ENCODE data around the gene RDX. TPM values are rescaled to one million over a fixed set of nuclear protein-coding genes. Genes with fewer than 3 reads are reported as not detected.

RDX gene
- total and polyA plus RNA-seq, 2 experiments from 2014 or later: 45.2 to 226 TPM

- Histone ChIP-seq H3F3A (replicated peaks; ENCODE audit: low read depth) (0 out of 2 replicates have a peak, but pooled peaks cover 5% of the 10 kb centered on the region), H3K4me1 (ENCODE audit: insufficient read depth) (no peaks in the 10 kb centered on the region; the same call in 1 of the 2 replicates), H3K27me3 (ENCODE audit: insufficient read depth) (no peaks in the 10 kb centered on the region), H3K4me2 (no peak overlapping the region), H3K4me3 (no peak overlapping the region), H3K9me2 (ENCODE audit: insufficient read depth) (no peaks in the 10 kb centered on the region), H3K27ac (ENCODE audit: low read depth) (no peak overlapping the region), H4K20me1 (replicated peaks; ENCODE audit: insufficient read depth) (no peaks in the 10 kb centered on the region), H2AFZ (no peak overlapping the region), H3K79me2 (replicated peaks; ENCODE audit: insufficient read depth) (no peaks in the 10 kb centered on the region), H3K36me3 (ENCODE audit: insufficient read depth) (no peaks in the 10 kb centered on the region)
- TF ChIP-seq EZH2 (IDR thresholded peaks at IDR 0.05; ENCODE audit: low read depth, unreplicated experiment) (no peak), STAT1 (IDR thresholded peaks at IDR 0.05; ENCODE audit: unreplicated experiment) (no peak), JUNB (IDR thresholded peaks at IDR 0.05; ENCODE audit: unreplicated experiment) (no peak), NANOG (IDR thresholded peaks at IDR 0.05; ENCODE audit: borderline replicate concordance) (no peak), EZH2phosphoT487 (IDR thresholded peaks at IDR 0.05; ENCODE audit: unreplicated experiment) (no peak), ZNF462 (CRISPR knock-in tag; IDR thresholded peaks at IDR 0.05) (no peak), ZNF114 (CRISPR knock-in tag; IDR thresholded peaks at IDR 0.05) (no peak), ZNF331 (CRISPR knock-in tag; IDR thresholded peaks at IDR 0.05; ENCODE audit: low read depth) (no peak), CREB1 (CRISPR knock-in tag; IDR thresholded peaks at IDR 0.05; ENCODE audit: low read depth) (no peak), POLR2AphosphoS5 (IDR thresholded peaks at IDR 0.05; ENCODE audit: low read depth) (no peak), REST (IDR thresholded peaks at IDR 0.05; ENCODE audit: unreplicated experiment) (no peak)
- TF ChIP-seq, protein P1, sequence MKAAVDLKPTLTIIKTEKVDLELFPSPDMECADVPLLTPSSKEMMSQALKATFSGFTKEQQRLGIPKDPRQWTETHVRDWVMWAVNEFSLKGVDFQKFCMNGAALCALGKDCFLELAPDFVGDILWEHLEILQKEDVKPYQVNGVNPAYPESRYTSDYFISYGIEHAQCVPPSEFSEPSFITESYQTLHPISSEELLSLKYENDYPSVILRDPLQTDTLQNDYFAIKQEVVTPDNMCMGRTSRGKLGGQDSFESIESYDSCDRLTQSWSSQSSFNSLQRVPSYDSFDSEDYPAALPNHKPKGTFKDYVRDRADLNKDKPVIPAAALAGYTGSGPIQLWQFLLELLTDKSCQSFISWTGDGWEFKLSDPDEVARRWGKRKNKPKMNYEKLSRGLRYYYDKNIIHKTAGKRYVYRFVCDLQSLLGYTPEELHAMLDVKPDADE (IDR thresholded peaks at IDR 0.05): no peak
- TF ChIP-seq, protein P2, sequence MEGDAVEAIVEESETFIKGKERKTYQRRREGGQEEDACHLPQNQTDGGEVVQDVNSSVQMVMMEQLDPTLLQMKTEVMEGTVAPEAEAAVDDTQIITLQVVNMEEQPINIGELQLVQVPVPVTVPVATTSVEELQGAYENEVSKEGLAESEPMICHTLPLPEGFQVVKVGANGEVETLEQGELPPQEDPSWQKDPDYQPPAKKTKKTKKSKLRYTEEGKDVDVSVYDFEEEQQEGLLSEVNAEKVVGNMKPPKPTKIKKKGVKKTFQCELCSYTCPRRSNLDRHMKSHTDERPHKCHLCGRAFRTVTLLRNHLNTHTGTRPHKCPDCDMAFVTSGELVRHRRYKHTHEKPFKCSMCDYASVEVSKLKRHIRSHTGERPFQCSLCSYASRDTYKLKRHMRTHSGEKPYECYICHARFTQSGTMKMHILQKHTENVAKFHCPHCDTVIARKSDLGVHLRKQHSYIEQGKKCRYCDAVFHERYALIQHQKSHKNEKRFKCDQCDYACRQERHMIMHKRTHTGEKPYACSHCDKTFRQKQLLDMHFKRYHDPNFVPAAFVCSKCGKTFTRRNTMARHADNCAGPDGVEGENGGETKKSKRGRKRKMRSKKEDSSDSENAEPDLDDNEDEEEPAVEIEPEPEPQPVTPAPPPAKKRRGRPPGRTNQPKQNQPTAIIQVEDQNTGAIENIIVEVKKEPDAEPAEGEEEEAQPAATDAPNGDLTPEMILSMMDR (conservative IDR thresholded peaks at IDR 0.05; ENCODE audit: low read depth in 2 of 2): no peak
- no peak overlapping the region for H3K4me3 Mint-ChIP-seq
- peaks cover 4% of the 10 kb centered on the region for H3K27me3 Mint-ChIP-seq (ENCODE audit: insufficient read depth, low read depth, poor library complexity)
- DNase-seq (ENCODE audit: low spot score): peak; percentile 36
- H3K36me3 Mint-ChIP-seq (ENCODE audit: low read depth): peaks cover 4% of the 10 kb centered on the region; the same call in 2 of the 3 replicates
- peaks cover 5% of the 10 kb centered on the region; the same call in 2 of the 3 replicates for H3K9me3 Mint-ChIP-seq
- H3K4me1 Mint-ChIP-seq: peaks cover 15% of the 10 kb centered on the region
- no peak for ATAC-seq
- H3K27ac Mint-ChIP-seq: no peak overlapping the region
Observed at GRCh38 chr11:110207123-110207522, 89.3 kb downstream of the RDX start.

Measured in GM23338 (cell line).